Left colon (tissue), 2 donors: ENCODE data around the gene PPARG. TPM values are rescaled to one million over a fixed set of nuclear protein-coding genes. Genes with fewer than 3 reads are reported as not detected.

ENCODE experiments used
- ATAC-seq: fragments of 200-7000 bp; cut with Tn5 transposase; one replicate; pipeline ENCODE4 v1.9.1; 2020; ENCODE audit warnings: mild to moderate bottlenecking, moderate library complexity
- DNase-seq, 2 donors: peaks; one replicate each; pipeline ENCODE4 v3.0.0-alpha.2; 2020
- intact Hi-C, 2 donors: fragments of 100-400 bp; cut with DNase I in 1 of 2; cut with micrococcal nuclease in 1 of 2; formaldehyde crosslinking; loops; one replicate each; pipeline versions ENCODE4 v1.11.2 to v1.14.0; 2022; cut with DNase I, micrococcal nuclease
- total RNA-seq, 2 donors: library from RNA; stranded (reverse); fragmentation: NEBNext Ultra II Directional; extraction: Animal tissue kit (Norgen Biotek cat#: 25700); gene quantifications; one replicate each; pipeline ENCODE4 v1.2.1, GENCODE V29; 2021
- donor health status: DM: no; HTN: no; CAD: no.
- donor health status: DM: yes; HTN: yes; CAD: no.

The PPARG gene
- total RNA-seq, 2 donors from 2014 or later: 91.2 to 143 TPM

- peak; percentile 34 for ATAC-seq
- intact Hi-C loops: no loop called here
- DNase-seq: no peak
These were observed 103.4 kb downstream of the PPARG start for GRCh38 chr3:12392101-12392878.

- ATAC-seq (peak; percentile 81), DNase-seq (no peak)
- intact Hi-C loops: no loop called here
These were observed 105.0 kb downstream of the PPARG start for GRCh38 chr3:12393894-12394293.

- DNase-seq (no peak), ATAC-seq (no peak)
- intact Hi-C loops: no loop called here
These were observed 105.8 kb downstream of the PPARG start for GRCh38 chr3:12394569-12395271.

DNA sequence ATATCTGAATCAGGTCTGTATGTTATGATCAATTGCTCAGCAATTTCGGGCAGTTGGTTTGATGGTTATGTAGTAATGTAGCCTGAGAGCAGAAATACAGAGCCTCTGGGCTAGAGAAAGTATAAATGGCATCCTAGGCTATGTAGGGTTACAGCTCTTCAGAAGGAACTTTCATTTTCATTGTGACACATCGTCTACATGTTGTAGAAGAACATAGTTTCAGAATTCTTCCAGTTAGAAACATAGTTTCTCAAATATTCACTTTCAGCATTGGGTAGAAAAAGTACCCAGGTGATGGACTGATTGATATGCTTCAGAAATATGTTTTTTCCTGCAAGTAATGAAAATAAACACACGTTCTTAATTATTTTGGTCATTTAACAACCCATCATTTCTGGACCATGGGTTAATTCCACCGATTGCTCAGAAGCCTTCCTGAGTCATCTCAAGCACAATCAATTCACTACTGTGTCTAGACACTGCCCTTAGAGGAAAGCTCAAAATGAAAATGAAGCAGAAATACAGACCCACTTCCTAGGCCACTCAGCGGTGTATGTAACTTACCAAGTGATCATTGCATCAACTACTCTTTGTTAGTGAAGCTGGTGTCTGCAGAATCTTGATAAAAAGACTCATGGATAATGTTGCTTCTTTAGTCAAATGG is 106.6 kb downstream of the PPARG start:
- DNase-seq (no peak), ATAC-seq (no peak)
- intact Hi-C loops: no loop called here

- intact Hi-C loops: no loop called here
- DNase-seq: no peak
- ATAC-seq: no peak
These were observed 107.6 kb downstream of the PPARG start for GRCh38 chr3:12396471-12396870.

DNA sequence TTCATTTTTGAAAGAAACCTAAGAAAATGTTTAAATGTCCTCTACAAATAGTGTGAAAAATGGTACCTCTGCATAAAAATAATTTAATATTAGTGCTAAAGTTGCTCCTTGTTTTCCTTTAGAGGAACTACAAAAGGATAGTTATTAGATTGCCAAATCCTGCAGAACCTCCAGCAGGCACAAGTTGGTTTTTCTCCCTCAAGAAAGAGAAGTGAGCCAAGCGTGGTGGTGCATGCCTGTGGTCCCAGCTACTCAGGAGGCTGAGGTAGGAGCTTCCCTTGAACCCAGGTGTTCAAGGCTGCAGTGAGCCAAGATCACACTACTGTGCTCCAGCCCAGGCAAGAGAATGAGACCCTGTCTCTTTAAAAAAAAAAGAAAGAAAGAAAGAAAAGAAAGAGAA is 110.4 kb downstream of the PPARG start:
- ATAC-seq (no peak), DNase-seq (no peak)
- intact Hi-C loops: no loop called here

- DNase-seq (no peak), ATAC-seq (no peak)
- intact Hi-C loops: no loop called here
These were observed 111.8 kb downstream of the PPARG start for GRCh38 chr3:12400616-12401194.

GRCh38 chr3:12401208-12401607 is 112.3 kb downstream of the PPARG start:
- intact Hi-C loops: no loop called here
- no peak for ATAC-seq
- DNase-seq: no peak

DNA sequence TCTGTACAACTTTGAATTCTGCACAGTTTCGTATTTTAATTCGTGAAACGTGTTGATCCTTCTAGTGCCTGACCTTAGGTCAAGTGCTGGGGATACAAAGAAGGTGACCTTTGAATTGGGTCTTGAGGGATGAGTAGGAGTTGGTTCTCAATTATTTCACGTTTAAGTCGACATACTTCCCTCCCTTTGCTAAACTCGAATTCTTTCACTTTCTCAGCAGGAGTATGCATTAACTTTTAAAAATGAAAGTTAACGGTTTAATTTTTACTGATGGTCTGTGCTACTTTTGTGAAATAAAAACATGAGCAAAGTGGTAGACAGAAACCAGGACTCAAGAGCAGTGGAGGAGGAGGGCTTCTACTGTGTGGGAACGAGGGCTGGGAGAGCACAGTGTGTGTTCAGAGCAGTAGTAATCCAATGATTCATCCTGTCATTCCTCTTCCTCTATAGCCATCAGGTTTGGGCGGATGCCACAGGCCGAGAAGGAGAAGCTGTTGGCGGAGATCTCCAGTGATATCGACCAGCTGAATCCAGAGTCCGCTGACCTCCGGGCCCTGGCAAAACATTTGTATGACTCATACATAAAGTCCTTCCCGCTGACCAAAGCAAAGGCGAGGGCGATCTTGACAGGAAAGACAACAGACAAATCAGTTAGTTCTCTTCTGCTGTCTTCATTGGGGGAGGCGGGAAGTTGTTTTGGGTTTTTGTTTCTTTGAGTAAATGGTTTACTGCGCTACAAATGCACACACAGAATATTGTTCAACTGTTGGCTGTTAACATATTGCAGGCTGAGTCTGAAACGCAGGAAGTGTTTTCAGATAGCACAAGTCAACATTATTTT is 116.8 kb downstream of the PPARG start:
- ATAC-seq (peak; percentile 71), DNase-seq (peak; percentile 81 to 90)
- intact Hi-C loops: no loop called here

GRCh38 chr3:12408984-12409683 is 120.3 kb downstream of the PPARG start:
- DNase-seq (no peak), ATAC-seq (no peak)
- intact Hi-C loops: no loop called here

DNA sequence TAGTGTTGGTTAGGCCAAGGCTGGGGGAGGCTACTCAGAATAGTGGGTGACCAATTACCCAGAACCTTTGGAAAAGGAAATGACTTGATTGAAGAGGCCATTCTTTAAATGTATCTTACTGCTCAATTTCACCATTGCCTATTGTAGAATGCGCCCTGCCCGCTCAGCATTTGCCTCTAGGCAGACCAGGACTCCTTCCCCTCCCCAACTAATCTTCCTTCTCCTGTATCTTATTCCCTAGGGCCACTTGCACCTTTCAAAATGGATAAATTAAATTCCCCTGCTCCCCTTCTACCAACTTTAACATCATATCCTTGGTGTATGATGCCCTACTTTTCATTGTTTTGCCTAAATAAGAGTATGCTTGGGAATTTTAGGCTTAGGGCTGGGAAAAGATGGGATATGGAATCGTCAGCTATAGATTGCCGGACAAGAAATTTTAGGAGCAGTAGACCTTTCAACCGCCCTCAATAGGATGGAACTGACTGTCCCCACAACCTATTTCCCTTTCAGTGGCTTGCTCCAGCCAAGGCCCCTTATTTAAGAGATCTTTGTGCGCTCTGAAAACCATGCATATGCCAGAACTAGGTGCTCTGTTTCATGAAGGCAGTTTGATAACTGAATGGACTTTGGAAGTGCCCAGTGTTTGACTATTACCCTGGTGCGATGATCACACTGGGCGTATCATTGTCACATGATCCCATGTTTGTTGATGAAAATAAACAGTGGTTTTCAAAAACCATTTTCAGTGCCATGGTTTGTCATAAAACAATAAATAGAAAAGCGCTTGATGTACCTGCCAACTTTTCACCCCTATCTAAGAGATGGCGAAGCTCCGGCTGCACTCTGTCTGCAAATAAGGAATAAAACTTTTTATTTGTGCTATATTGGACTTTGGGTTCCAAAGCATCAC is 121.1 kb downstream of the PPARG start:
- intact Hi-C loops: no loop called here
- peak; percentile 82 for ATAC-seq
- peak; percentile 44 to 61 for DNase-seq

- ATAC-seq: no peak
- no peak for DNase-seq
- intact Hi-C loops: no loop called here
These were observed 124.9 kb downstream of the PPARG start for GRCh38 chr3:12413721-12414255.

DNA sequence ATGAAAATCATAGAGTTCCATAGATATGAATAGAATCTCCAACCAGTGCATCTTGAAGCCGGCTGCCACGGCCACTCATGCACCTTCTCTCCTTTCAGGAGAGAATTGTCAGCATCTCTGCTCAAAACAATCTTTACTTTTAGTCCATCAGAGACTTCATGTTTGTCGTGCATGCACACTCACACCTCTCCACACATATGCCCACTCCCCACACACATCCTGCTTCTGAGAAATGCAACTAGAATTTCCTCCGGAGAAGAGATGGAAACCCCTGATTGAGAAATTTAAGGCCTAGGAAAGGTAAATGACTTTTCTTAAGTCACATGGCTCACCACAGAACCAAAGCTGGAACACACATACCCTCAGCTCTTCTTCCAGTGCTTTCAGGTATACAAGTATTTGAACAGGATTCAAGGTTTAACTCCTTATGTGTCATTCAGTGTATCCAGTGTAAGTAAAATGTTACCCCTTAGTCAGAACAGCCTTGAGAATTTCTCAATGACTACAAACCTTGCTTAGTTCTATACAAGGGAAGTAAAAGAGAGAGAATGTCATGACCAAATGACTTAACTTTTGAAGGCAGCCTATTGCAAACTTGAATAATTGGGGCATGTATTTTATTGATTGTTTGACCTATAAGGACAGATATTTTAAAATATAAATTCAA is 126.3 kb downstream of the PPARG start:
- no peak for ATAC-seq
- no peak for DNase-seq
- intact Hi-C loops: no loop called here

DNA sequence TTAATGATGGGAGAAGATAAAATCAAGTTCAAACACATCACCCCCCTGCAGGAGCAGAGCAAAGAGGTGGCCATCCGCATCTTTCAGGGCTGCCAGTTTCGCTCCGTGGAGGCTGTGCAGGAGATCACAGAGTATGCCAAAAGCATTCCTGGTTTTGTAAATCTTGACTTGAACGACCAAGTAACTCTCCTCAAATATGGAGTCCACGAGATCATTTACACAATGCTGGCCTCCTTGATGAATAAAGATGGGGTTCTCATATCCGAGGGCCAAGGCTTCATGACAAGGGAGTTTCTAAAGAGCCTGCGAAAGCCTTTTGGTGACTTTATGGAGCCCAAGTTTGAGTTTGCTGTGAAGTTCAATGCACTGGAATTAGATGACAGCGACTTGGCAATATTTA is 127.9 kb downstream of the PPARG start:
- DNase-seq (no peak), ATAC-seq (no peak)
- intact Hi-C loops: no loop called here

DNA sequence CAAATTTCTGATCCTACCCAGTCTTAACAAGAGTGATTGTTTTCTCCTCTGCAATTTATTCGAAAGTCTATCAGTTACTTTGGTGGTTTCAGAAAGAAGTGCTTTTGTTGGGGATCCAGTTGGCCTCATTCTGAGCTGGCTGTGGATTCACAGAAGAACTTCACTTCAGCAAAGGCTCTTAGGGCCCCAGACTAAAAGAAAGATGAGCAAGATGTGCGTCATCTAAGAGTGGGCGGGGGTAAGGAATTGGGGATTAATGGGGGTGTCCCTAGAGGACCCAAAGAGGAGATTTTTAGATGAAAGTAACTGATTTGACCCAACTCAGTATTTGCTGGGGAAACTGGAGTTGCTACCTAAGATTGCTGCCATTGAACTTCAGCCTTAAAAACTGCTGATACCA is 131.5 kb downstream of the PPARG start:
- intact Hi-C loops: no loop called here
- ATAC-seq (no peak), DNase-seq (no peak)

- ATAC-seq (peak; percentile 91), DNase-seq (peak; percentile 49 to 57)
- intact Hi-C loops: no loop called here
These were observed 132.3 kb downstream of the PPARG start for GRCh38 chr3:12421132-12421531.
